Activated CD8-positive, alpha-beta T cell treated with anti-CD3 and anti-CD28 coated beads for 36 hours (primary cell): ENCODE data around the gene CMTM1. TPM values are rescaled to one million over a fixed set of nuclear protein-coding genes. Genes with fewer than 3 reads are reported as not detected.

Source experiments
- ATAC-seq: fragments of 200-7000 bp; cut with Tn5 transposase; one replicate; pipeline ENCODE4 v1.10.0; 2021; ENCODE audit warnings: mild to moderate bottlenecking, moderate library complexity
- CTCF ChIA-PET: fragments of 350-600 bp; sonication (Branson Sonifier 250); formaldehyde crosslinking; loops from one replicate; lab custom pipeline; 2021; ENCODE audit warnings: antibody characterized with exemption; lab: Charles Lee
- POLR2A ChIA-PET: fragments of 350-600 bp; sonication (Branson Sonifier 250); formaldehyde crosslinking; loops from one replicate; lab custom pipeline; 2021; ENCODE audit warnings: antibody characterized with exemption; lab: Charles Lee
- DNase-seq: peaks from one replicate; pipeline ENCODE4 v3.0.0-alpha.2; 2020
- H3K27ac Mint-ChIP-seq: one replicate; pipeline ENCODE4 v1.8.0; 2021; ENCODE audit warnings: mild to moderate bottlenecking, mixed read lengths
- H3K27me3 Mint-ChIP-seq: one replicate; pipeline ENCODE4 v1.8.0; 2021; ENCODE audit warnings: mixed read lengths
- H3K36me3 Mint-ChIP-seq: one replicate; pipeline ENCODE4 v1.8.0; 2021; ENCODE audit warnings: low read depth, mixed read lengths
- H3K4me1 Mint-ChIP-seq: one replicate; pipeline ENCODE4 v1.8.0; 2021; ENCODE audit warnings: low read depth, mixed read lengths
- H3K4me3 Mint-ChIP-seq: one replicate; pipeline ENCODE4 v1.8.0; 2021; ENCODE audit warnings: mild to moderate bottlenecking, moderate library complexity, mixed read lengths
- H3K9me3 Mint-ChIP-seq: one replicate; pipeline ENCODE4 v1.8.0; 2021; ENCODE audit warnings: mixed read lengths
- intact Hi-C: fragments of 100-400 bp; cut with micrococcal nuclease; formaldehyde crosslinking; loops from one replicate; pipeline ENCODE4 v1.10.0; 2022
- total RNA-seq, 2 experiments: library from RNA; stranded (reverse); gene quantifications; one replicate each; pipeline ENCODE4 v1.2.3, GENCODE V29; 2021
- TF ChIP-seq, protein P1 (sequence below): fragments of 200-600 bp; IDR thresholded peaks from one replicate; pipeline ENCODE4 v1.8.0; 2022; ENCODE audit warnings: antibody characterized with exemption, mild to moderate bottlenecking

Gene CMTM1
- total RNA-seq, 2 experiments from 2014 or later: 5.4 to 6.2 TPM

DNA sequence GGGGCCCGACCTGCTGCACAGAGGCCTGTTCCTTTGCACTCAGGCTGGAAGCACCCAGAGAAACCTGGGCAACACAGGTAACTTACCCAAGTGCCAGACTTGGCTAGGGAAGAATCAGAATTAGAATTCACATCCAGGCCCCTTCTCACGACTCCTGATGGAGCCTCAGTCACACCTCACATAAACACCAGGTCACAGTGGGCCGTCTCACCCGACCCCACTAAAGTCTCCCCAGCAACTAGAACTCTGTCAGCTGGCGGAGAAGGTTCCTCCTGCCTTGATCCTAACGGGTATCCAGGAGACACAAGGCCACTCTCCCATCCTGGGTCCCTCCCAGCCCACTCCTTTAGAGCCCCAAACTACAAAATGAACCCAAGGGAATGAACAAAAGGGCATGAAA, 22.7 kb upstream of the CMTM1 start:
- ChIA-PET CTCF (interaction anchor here (1.4 to 1.6 kb wide), 2 partner anchors 19 to 21 kb away, joined by 4 read pairs; no protein-coding TSS in a partner anchor), POLR2A (interaction anchor here (1.0 to 2.9 kb wide), 2 partner anchors 8 to 19 kb away, joined by 3 to 12 read pairs; partner anchors contain the start of gene CKLF)
- H3K36me3 Mint-ChIP-seq: no peaks in the 10 kb centered on the region
- no peak overlapping the region for H3K4me3 Mint-ChIP-seq
- intact Hi-C loops: no loop called here
- TF ChIP-seq, protein P1, sequence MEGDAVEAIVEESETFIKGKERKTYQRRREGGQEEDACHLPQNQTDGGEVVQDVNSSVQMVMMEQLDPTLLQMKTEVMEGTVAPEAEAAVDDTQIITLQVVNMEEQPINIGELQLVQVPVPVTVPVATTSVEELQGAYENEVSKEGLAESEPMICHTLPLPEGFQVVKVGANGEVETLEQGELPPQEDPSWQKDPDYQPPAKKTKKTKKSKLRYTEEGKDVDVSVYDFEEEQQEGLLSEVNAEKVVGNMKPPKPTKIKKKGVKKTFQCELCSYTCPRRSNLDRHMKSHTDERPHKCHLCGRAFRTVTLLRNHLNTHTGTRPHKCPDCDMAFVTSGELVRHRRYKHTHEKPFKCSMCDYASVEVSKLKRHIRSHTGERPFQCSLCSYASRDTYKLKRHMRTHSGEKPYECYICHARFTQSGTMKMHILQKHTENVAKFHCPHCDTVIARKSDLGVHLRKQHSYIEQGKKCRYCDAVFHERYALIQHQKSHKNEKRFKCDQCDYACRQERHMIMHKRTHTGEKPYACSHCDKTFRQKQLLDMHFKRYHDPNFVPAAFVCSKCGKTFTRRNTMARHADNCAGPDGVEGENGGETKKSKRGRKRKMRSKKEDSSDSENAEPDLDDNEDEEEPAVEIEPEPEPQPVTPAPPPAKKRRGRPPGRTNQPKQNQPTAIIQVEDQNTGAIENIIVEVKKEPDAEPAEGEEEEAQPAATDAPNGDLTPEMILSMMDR: no peak
- no peak for DNase-seq
- no peaks in the 10 kb centered on the region for H3K9me3 Mint-ChIP-seq
- H3K4me1 Mint-ChIP-seq: peaks cover 23% of the 10 kb centered on the region
- H3K27me3 Mint-ChIP-seq: no peaks in the 10 kb centered on the region
- no peak overlapping the region for H3K27ac Mint-ChIP-seq
- ATAC-seq: no peak

DNA sequence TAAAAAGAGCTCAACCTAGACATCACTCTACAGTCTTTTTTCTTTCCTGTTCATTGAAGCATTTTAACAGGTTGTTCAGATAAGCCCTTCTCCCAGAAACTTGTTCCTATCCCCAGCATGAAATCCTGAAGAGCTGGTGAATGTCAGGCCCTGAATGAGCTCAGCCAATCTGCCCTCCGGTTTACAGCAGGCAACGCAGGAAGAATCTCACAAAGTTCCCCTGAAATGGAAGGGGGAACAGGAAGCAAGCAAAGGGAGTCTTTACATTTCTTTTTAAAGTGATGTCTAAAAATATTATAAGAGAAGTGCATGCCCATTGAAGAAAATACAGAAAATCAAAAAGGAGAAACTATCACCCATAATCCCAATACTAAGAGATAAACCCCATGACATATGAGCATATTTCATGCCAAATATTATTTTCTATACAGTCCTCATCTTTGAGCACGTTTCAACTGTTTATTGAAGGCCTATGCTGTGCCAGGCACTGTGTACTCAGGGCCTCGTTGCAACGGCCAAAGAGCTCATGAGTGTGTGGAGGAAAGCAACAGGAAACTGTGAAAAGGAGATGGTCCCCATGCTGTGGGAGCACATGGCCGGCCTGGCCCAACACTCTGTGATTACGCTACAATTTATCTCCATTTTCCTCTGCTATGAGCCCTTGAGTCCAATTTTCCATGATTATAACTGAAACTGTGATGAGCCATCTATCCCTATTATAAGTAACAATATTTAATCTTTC, 22.1 kb upstream of the CMTM1 start:
- DNase-seq: no peak
- CTCF ChIA-PET: interaction anchor here (1.4 kb wide), 1 partner anchor 21 kb away, joined by 4 read pairs; no protein-coding TSS in a partner anchor
- peaks cover 27% of the 10 kb centered on the region for H3K4me1 Mint-ChIP-seq
- TF ChIP-seq, protein P1: no peak
- no peaks in the 10 kb centered on the region for H3K9me3 Mint-ChIP-seq
- ATAC-seq: no peak
- POLR2A ChIA-PET: interaction anchor here (1.5 to 2.9 kb wide), 2 partner anchors 8 to 26 kb away, joined by 6 to 12 read pairs; partner anchors contain the start of gene CKLF
- intact Hi-C loops: no loop called here
- H3K36me3 Mint-ChIP-seq: no peaks in the 10 kb centered on the region
- no peak overlapping the region for H3K4me3 Mint-ChIP-seq
- no peaks in the 10 kb centered on the region for H3K27me3 Mint-ChIP-seq
- no peak overlapping the region for H3K27ac Mint-ChIP-seq

DNA sequence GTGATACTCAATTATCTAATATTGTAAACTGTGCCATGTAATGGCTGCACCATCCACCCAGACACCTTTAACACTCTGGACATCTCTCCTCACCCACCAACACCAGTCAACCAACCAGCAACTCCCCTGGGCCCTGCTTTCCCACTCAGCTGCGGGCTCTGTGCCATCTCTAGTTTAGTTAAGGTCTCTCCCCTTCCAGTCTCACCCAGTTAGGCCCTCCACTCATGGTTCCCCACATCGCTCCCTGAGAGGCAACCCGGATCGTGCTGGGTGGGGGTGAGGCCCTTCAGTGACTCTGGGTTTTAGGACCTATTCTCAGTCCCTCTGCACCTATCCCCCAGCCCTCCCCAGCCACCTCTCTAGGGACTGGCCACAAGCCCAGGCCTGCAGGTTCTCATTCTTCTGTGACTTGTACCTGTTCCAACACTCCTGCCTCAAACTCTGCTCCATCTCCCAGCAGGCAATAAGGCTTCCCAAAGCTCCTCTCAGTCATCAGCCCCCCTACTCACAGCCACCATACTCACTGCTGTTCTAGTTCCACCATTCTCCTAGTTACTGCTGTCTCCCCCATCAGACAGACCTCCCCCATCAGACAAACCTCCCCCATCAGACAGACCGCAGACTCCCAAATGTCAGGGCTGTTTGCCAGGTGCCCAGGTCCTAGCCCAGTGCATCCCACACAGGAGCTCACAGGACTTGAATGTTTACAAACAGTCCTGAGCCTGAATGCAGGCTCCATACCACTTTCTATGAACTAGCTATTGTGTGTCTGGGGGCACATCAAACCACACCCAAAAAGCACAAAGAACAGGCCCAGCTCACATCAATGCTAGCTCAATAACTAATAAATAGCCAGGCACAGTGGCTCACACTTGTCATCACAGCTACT, 18.9 kb upstream of the CMTM1 start:
- Mint-ChIP-seq H3K36me3 (peaks cover under 1% of the 10 kb centered on the region), H3K9me3 (no peaks in the 10 kb centered on the region), H3K27me3 (no peaks in the 10 kb centered on the region), H3K4me3 (no peak overlapping the region), H3K4me1 (peaks cover 34% of the 10 kb centered on the region), H3K27ac (peak overlapping the region; percentile 0)
- TF ChIP-seq, protein P1: no peak
- ATAC-seq (no peak), DNase-seq (no peak)
- CTCF ChIA-PET: interaction anchor here (1.0 to 2.6 kb wide), 8 partner anchors 10 to 326 kb away, joined by 3 to 9 read pairs (median 4); no protein-coding TSS in a partner anchor
- POLR2A ChIA-PET: interaction anchor here (1.0 to 7.3 kb wide), 5 partner anchors 9 to 52 kb away, joined by 3 to 78 read pairs (median 4); no protein-coding TSS in a partner anchor
- intact Hi-C loops: no loop called here

DNA sequence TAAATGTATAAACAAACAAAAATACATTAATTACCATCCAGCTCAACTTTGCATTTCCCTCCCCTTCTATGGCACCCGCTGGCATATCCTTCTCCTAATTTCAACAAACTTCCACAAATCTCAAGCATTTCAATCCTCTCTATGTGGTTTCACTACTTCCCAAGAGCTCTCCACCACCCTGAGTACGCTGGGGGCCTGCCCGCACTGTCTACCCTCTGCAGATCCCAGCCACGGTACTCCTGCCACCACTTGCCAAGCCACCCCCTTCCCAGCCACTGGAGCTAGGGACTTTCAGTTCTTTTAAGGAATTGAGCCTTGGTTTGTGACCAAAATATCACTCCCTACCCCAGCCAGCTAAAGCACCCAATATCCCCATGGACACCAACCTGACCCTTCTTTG, 18.2 kb upstream of the CMTM1 start:
- H3K9me3 Mint-ChIP-seq: no peaks in the 10 kb centered on the region
- intact Hi-C loops: no loop called here
- POLR2A ChIA-PET: interaction anchor here (1.1 to 7.3 kb wide), 5 partner anchors 17 to 56 kb away, joined by 3 to 78 read pairs (median 5); partner anchors contain the start of gene CMTM3
- DNase-seq (no peak), ATAC-seq (no peak)
- TF ChIP-seq, protein P1: no peak
- H3K27ac Mint-ChIP-seq: peak overlapping the region; percentile 85
- H3K4me1 Mint-ChIP-seq: peaks cover 32% of the 10 kb centered on the region
- H3K36me3 Mint-ChIP-seq: peaks cover 6% of the 10 kb centered on the region
- no peak overlapping the region for H3K4me3 Mint-ChIP-seq
- CTCF ChIA-PET: interaction anchor here (0.9 to 2.6 kb wide), 10 partner anchors 9 to 325 kb away, joined by 3 to 9 read pairs (median 4); no protein-coding TSS in a partner anchor
- no peaks in the 10 kb centered on the region for H3K27me3 Mint-ChIP-seq
